Neural cell (in vitro differentiated cells): ENCODE measurements around the gene ZCCHC12. TPM values are rescaled to one million over a fixed set of nuclear protein-coding genes. Genes with fewer than 3 reads are reported as not detected.

ENCODE experiments used
- H2AFZ ChIP-seq: fragments of 200-600, 300-800 bp; sonication (generic), shearing (Covaris generic); 2 replicates; pipeline ENCODE4 v1.6.0; 2014; ENCODE audit warnings: low read depth, mild to moderate bottlenecking, antibody characterized with exemption, low read length, moderate library complexity
- H3F3A ChIP-seq: fragments of 200-600 bp; shearing (Covaris generic); 2 replicates; pipeline ENCODE4 v1.6.1; 2016; ENCODE audit warnings: mild to moderate bottlenecking, moderate library complexity, mixed read lengths, antibody characterized with exemption, low read length; ENCODE audit not compliant: insufficient read depth, poor library complexity, severe bottlenecking
- H3K27ac ChIP-seq: fragments of 200-600, 300-800 bp; sonication (generic), shearing (Covaris generic); 2 replicates; pipeline ENCODE4 v1.5.1; 2014; ENCODE audit warnings: mild to moderate bottlenecking, low read length, moderate library complexity
- H3K27me3 ChIP-seq: fragments of 300-800, 200-600 bp; sonication (generic), shearing (Covaris generic); 2 replicates; pipeline ENCODE4 v1.6.0; 2014; ENCODE audit warnings: mild to moderate bottlenecking, low read depth, low read length, moderate library complexity; ENCODE audit not compliant: insufficient read depth
- H3K36me3 ChIP-seq: fragments of 300-800, 200-600 bp; sonication (generic), shearing (Covaris generic); 2 replicates; pipeline ENCODE4 v1.5.1; 2014; ENCODE audit warnings: mild to moderate bottlenecking, antibody characterized with exemption, low read length, moderate library complexity; ENCODE audit not compliant: insufficient read depth
- H3K4me2 ChIP-seq: fragments of 300-800, 200-600 bp; sonication (generic), shearing (Covaris generic); 2 replicates; pipeline ENCODE4 v1.6.0; 2014; ENCODE audit warnings: mild to moderate bottlenecking, low read length
- H3K4me3 ChIP-seq: fragments of 300-800, 200-600 bp; sonication (generic), shearing (Covaris generic); 2 replicates; pipeline ENCODE4 v1.5.1; 2014; ENCODE audit warnings: mild to moderate bottlenecking, low read length, moderate library complexity
- H3K79me2 ChIP-seq: fragments of 200-600 bp; shearing (Covaris generic); replicated peaks from 2 replicates; pipeline ENCODE4 v1.6.0; 2014; ENCODE audit warnings: mild to moderate bottlenecking, low read length, moderate library complexity; ENCODE audit not compliant: insufficient read depth
- H3K9ac ChIP-seq: fragments of 300-800, 200-600 bp; sonication (generic), shearing (Covaris generic); 2 replicates; pipeline ENCODE4 v1.6.1; 2016; ENCODE audit warnings: mild to moderate bottlenecking, low read length, mixed read lengths
- H3K9me2 ChIP-seq: fragments of 200-600 bp; shearing (Covaris generic); 2 replicates; pipeline ENCODE4 v1.6.1; 2016; ENCODE audit warnings: mild to moderate bottlenecking, low read length, mixed read lengths; ENCODE audit not compliant: insufficient read depth
- H3K9me3 ChIP-seq: fragments of 200-600, 300-800 bp; sonication (generic), shearing (Covaris generic); 2 replicates; pipeline ENCODE4 v1.6.1; 2016; ENCODE audit warnings: mild to moderate bottlenecking, mixed run types, low read length, moderate library complexity, mixed read lengths
- H4K20me1 ChIP-seq: fragments of 200-600 bp; shearing (Covaris generic); 2 replicates; pipeline ENCODE4 v1.6.1; 2016; ENCODE audit warnings: mild to moderate bottlenecking, mixed run types; ENCODE audit not compliant: insufficient read depth
- CTCF ChIP-seq: fragments of 450-650 bp; IDR thresholded peaks from 2 replicates; pipeline ENCODE4 v1.5.1; 2014; ENCODE audit warnings: antibody characterized with exemption, mild to moderate bottlenecking, moderate library complexity; ENCODE audit not compliant: poor library complexity, severe bottlenecking
- EP300 ChIP-seq: fragments of 450-650 bp; conservative IDR thresholded peaks from 2 replicates; pipeline ENCODE4 v1.6.1; 2014; ENCODE audit warnings: antibody characterized with exemption, mild to moderate bottlenecking, moderate library complexity; ENCODE audit not compliant: poor library complexity, severe bottlenecking
- EZH2 ChIP-seq: fragments of 200-600, 300-800 bp; shearing (Covaris generic), sonication (generic); IDR thresholded peaks from 2 replicates; pipeline ENCODE4 v1.6.1; 2014; ENCODE audit warnings: antibody characterized with exemption, low read length, borderline replicate concordance, mild to moderate bottlenecking; ENCODE audit not compliant: insufficient read depth, poor library complexity, severe bottlenecking
- MXI1 ChIP-seq: fragments of 450-650 bp; conservative IDR thresholded peaks from 2 replicates; pipeline ENCODE4 v1.6.1; 2014; ENCODE audit warnings: antibody characterized with exemption, mild to moderate bottlenecking; ENCODE audit not compliant: poor library complexity, severe bottlenecking
- POLR2AphosphoS5 ChIP-seq: IDR thresholded peaks from 2 replicates; pipeline ENCODE4 v1.6.1; 2012
- RAD21 ChIP-seq: fragments of 450-650 bp; conservative IDR thresholded peaks from 2 replicates; pipeline ENCODE4 v1.6.1; 2014; ENCODE audit warnings: antibody characterized with exemption, mild to moderate bottlenecking, moderate library complexity
- REST ChIP-seq: IDR thresholded peaks from 2 replicates; pipeline ENCODE4 v1.6.1; 2012; ENCODE audit warnings: borderline replicate concordance
- SMC3 ChIP-seq: fragments of 450-650 bp; conservative IDR thresholded peaks from 2 replicates; pipeline ENCODE4 v1.6.1; 2014; ENCODE audit warnings: antibody characterized with exemption, mild to moderate bottlenecking, moderate library complexity; ENCODE audit not compliant: poor library complexity
- TAF1 ChIP-seq: IDR thresholded peaks from 2 replicates; pipeline ENCODE4 v1.6.1; 2012; ENCODE audit warnings: low read depth
- polyA plus RNA-seq: library from polyadenylated mRNA; depleted of rRNA; stranded (reverse); fragments of >200 nt; gene quantifications from 2 replicates; pipeline ENCODE4 v1.2.3, GENCODE V29; 2014

The ZCCHC12 gene
- polyA plus RNA-seq, 1 donor from 2014 or later: 146 TPM

GRCh38 chrX:118824173-118824730, 628 bp downstream of the ZCCHC12 start:
- H3F3A ChIP-seq: no peaks in the 10 kb centered on the region
- no peaks in the 10 kb centered on the region for H4K20me1 ChIP-seq
- H2AFZ ChIP-seq: peak overlapping the region; percentile 33
- H3K9ac ChIP-seq: peak overlapping the region; percentile 95
- H3K4me3 ChIP-seq: peak overlapping the region; percentile 80
- TF ChIP-seq EP300: no peak
- TF ChIP-seq POLR2AphosphoS5: peak; percentile 26
- peak; percentile 13 for TF ChIP-seq REST
- no peaks in the 10 kb centered on the region for H3K9me3 ChIP-seq
- no peaks in the 10 kb centered on the region for H3K36me3 ChIP-seq
- peaks cover 3% of the 10 kb centered on the region for H3K79me2 ChIP-seq
- peak overlapping the region; percentile 59 for H3K4me2 ChIP-seq
- H3K9me2 ChIP-seq: no peaks in the 10 kb centered on the region
- H3K27me3 ChIP-seq: no peaks in the 10 kb centered on the region
- H3K27ac ChIP-seq: peak overlapping the region; percentile 94

- no peaks in the 10 kb centered on the region for H3K27me3 ChIP-seq
- no peaks in the 10 kb centered on the region for H3K9me3 ChIP-seq
- H3K4me2 ChIP-seq: peak overlapping the region; percentile 59
- peak overlapping the region; percentile 95 for H3K9ac ChIP-seq
- TF ChIP-seq EZH2 (no peak), CTCF (no peak), SMC3 (no peak), POLR2AphosphoS5 (no peak), EP300 (no peak), MXI1 (no peak), RAD21 (no peak), REST (no peak), TAF1 (no peak)
- peak overlapping the region; percentile 80 for H3K4me3 ChIP-seq
- no peaks in the 10 kb centered on the region for H3K9me2 ChIP-seq
- H4K20me1 ChIP-seq: no peaks in the 10 kb centered on the region
- H3F3A ChIP-seq: no peaks in the 10 kb centered on the region
- no peak overlapping the region for H2AFZ ChIP-seq
- H3K27ac ChIP-seq: no peak overlapping the region
- peaks cover 3% of the 10 kb centered on the region for H3K79me2 ChIP-seq
- no peaks in the 10 kb centered on the region for H3K36me3 ChIP-seq
Observed at GRCh38 chrX:118825227-118825626, 1.6 kb downstream of the ZCCHC12 start.
